Thyroid gland (tissue), 4 donors: ENCODE measurements around the gene NF2. TPM values are rescaled to one million over a fixed set of nuclear protein-coding genes. Genes with fewer than 3 reads are reported as not detected.

Experiments used
- DNase-seq, 2 donors: peaks; one replicate each; pipeline ENCODE4 v3.0.0-alpha.2; 2019
- H3K27ac ChIP-seq, 3 donors: fragments of 200-600 bp; sonication (generic); 1 replicate in 2 of 3; 2 replicates in 1 of 3; pipeline ENCODE4 v1.5.1; 2016 to 2019; ENCODE audit warnings: mild to moderate bottlenecking in 1 of 3, moderate library complexity in 1 of 3
- H3K27me3 ChIP-seq: fragments of 200-600 bp; sonication (generic); one replicate; pipeline ENCODE4 v1.5.1; 2019
- H3K36me3 ChIP-seq, 2 donors: fragments of 200-600 bp; sonication (generic); one replicate each; pipeline ENCODE4 v1.5.1; 2016 to 2019
- H3K4me1 ChIP-seq, 2 donors: fragments of 200-600 bp; sonication (generic); one replicate each; pipeline ENCODE4 v1.5.1; 2017 to 2019
- H3K4me3 ChIP-seq, 3 donors: fragments of 200-600 bp; sonication (generic); replicated peaks in 1 of 3; 1 replicate in 2 of 3; 2 replicates in 1 of 3; pipeline ENCODE4 v1.5.1; 2016; ENCODE audit warnings: mild to moderate bottlenecking in 1 of 3
- H3K9me3 ChIP-seq: fragments of 200-600 bp; sonication (generic); one replicate; pipeline ENCODE4 v1.5.1; 2017
- POLR2A ChIP-seq, 2 donors: fragments of 450-650 bp; IDR thresholded peaks; one replicate each; pipeline ENCODE4 v1.6.1; 2017; ENCODE audit warnings: antibody characterized with exemption in 2 of 2, mild to moderate bottlenecking in 2 of 2, moderate library complexity in 1 of 2
- WGBS, 2 donors: methylation state at CpG; one replicate each; pipeline ENCODE4 v1.1.5; 2017; 5-methylcytosine and 5-hydroxymethylcytosine counted together
- intact Hi-C: fragments of 100-400 bp; cut with DNase I; formaldehyde crosslinking; loops from one replicate; pipeline ENCODE4 v1.15.1; 2023
- total RNA-seq, 4 donors: library from RNA; depleted of rRNA; stranded (reverse); fragments of >200 nt; gene quantifications; one replicate each; pipeline ENCODE4 v1.2.3, GENCODE V29; 2016
- TF ChIP-seq, protein P1 (sequence below), 6 experiments: fragments of 200-600 bp in 3 of 6; fragments of 450-650 bp in 3 of 6; sonication (generic) in 3 of 6; IDR thresholded peaks; one replicate each; pipeline ENCODE4 v1.5.1; 2016 to 2019; ENCODE audit warnings: antibody characterized with exemption in 6 of 6, mild to moderate bottlenecking in 2 of 6, inconsistent platforms in 1 of 6, moderate library complexity in 1 of 6

The NF2 gene
- total RNA-seq, 4 donors from 2014 or later = 37.5 to 65.5 (median 51.6) TPM

DNA sequence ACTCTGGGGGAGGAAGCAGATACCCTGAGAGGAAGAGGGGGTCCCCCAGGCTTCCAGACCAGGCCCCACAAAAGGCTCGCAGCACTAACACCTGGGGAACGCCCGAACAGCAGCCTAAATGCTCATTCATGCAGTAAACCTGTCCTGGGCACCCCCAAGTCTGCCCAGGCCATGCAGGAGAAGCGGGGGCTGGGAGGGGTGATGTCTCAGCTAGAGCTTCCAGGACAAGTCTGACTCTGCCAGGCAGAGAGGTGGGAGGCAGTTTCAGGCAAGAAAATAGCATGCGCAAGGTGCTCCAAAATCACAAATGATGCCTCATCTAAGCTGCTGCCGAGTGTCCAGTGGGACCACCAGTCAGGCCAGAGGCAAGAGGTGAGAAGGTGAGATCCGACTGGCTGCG lies 131.0 kb downstream of the NF2 start:
- 93 to 96% methylated on average over 5 to 8 of the region's 8 CpGs for WGBS, 2 donors

DNA sequence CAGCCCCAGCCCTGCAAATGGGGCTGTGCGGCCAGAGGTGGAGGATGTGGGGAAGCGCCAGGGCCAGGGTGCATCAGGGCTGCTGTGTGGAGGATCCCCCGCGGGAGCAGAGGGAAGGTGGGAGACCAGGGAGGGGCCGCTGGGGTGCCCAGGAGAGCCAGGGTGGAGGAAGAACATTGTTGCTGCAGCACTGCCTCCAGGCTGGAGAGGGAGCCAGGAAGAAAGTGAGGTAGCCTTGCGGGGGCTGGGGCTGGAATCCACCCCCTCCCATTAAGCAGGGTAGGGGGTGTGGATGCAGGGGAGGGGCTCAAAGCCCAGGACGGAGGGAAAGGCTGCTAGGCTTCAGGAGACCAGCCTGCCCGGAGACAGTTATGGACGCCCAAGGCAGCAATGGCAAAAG lies 131.4 kb downstream of the NF2 start:
- no peaks in the 10 kb centered on the region for H3K36me3 ChIP-seq
- intact Hi-C loops = no loop called here
- no peak overlapping the region for H3K27ac ChIP-seq
- H3K4me1 ChIP-seq = peaks cover 0 to 4% of the 10 kb centered on the region in 2 donors
- TF ChIP-seq POLR2A (IDR thresholded peaks at IDR 0.05) = no peak
- TF ChIP-seq, protein P1, sequence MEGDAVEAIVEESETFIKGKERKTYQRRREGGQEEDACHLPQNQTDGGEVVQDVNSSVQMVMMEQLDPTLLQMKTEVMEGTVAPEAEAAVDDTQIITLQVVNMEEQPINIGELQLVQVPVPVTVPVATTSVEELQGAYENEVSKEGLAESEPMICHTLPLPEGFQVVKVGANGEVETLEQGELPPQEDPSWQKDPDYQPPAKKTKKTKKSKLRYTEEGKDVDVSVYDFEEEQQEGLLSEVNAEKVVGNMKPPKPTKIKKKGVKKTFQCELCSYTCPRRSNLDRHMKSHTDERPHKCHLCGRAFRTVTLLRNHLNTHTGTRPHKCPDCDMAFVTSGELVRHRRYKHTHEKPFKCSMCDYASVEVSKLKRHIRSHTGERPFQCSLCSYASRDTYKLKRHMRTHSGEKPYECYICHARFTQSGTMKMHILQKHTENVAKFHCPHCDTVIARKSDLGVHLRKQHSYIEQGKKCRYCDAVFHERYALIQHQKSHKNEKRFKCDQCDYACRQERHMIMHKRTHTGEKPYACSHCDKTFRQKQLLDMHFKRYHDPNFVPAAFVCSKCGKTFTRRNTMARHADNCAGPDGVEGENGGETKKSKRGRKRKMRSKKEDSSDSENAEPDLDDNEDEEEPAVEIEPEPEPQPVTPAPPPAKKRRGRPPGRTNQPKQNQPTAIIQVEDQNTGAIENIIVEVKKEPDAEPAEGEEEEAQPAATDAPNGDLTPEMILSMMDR (IDR thresholded peaks at IDR 0.05) = no peak
- WGBS, 2 donors = 85 to 93% methylated on average over 9 of the region's 9 CpGs
- H3K9me3 ChIP-seq = no peaks in the 10 kb centered on the region
- no peak overlapping the region for H3K4me3 ChIP-seq
- no peak for DNase-seq
- no peaks in the 10 kb centered on the region for H3K27me3 ChIP-seq

More for the DNA sequence above, 131.0 kb downstream of the NF2 start:
- no peaks in the 10 kb centered on the region for H3K36me3 ChIP-seq
- intact Hi-C loops = no loop called here
- peaks cover 0 to 4% of the 10 kb centered on the region in 2 donors for H3K4me1 ChIP-seq
- no peaks in the 10 kb centered on the region for H3K27me3 ChIP-seq
- no peak for DNase-seq
- no peak overlapping the region for H3K4me3 ChIP-seq
- H3K9me3 ChIP-seq = no peaks in the 10 kb centered on the region
- no peak overlapping the region for H3K27ac ChIP-seq
- TF ChIP-seq POLR2A (IDR thresholded peaks at IDR 0.05) = no peak
- TF ChIP-seq, protein P1 (IDR thresholded peaks at IDR 0.05) = no peak

DNA sequence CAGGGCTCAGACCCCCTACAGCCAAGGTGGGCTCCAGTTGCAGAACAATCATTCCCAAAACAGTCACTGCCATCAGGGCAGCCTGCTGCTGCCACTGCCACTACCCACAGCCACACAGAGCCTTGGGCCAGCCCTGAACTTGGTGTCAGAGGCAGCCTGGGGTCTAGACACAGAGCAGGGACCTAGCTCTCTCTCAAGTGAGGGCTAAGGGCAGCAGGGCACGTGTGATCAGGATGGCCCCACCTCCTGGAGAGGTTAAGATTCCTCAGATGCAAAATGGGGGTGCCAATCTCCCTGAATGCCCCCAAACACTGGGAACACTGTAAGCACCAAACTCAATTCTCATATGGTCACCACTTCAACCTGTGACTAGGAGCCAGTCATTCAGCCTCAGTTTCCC lies 132.0 kb downstream of the NF2 start:
- no peak for DNase-seq
- intact Hi-C loops = no loop called here
- Histone ChIP-seq H3K4me3 (no peak overlapping the region), H3K27ac (no peak overlapping the region), H3K9me3 (no peaks in the 10 kb centered on the region), H3K27me3 (no peaks in the 10 kb centered on the region), H3K4me1 (peaks cover 0 to 4% of the 10 kb centered on the region in 2 donors), H3K36me3 (no peaks in the 10 kb centered on the region)
- TF ChIP-seq, protein P1 (IDR thresholded peaks at IDR 0.05) = no peak
- TF ChIP-seq POLR2A (IDR thresholded peaks at IDR 0.05) = no peak
- WGBS, 2 donors = 80 to 91% methylated on average over 1 of the region's 1 CpG

DNA sequence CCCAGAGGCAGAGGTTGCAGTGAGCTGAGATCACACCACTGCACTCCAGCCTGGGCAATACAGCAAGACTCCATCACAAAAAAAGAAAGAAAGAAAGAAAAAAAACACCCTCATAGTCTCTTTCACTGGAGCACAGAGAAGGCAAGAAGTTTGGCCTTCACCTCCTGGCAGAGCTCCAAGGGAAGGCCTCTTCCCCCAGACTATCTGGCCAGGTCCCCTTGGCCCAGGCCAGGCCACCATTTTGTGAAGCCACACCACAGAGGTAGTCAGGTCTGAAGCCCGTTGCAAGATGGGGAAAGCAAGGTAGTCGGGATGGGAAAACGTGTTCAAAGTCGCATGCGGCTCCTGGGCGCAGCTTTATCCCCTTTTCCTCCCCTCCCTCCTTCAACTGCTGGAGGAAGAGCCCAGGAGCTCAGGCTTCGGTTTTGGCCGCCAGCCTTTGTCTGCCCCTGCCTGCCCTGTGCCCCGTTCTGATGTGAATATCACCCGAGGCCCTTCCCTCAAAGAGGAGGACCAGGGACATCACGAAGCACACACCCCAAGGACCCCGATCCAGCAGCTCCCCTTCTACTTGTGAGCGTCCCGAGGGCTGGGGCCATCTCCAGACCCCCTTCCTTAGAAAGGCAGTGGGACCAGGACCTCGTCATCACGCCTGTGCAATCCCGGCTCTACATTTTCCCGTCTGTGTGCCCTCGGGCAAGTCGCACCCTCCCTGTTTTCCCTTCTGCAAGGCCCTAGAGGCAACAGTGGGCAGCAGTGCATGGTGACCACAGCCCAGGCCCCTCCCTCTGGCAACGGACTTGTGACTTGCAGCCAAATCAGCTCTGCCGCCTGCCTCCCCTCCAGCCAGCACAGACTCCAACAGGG lies 134.1 kb downstream of the NF2 start:
- Histone ChIP-seq H3K9me3 (no peaks in the 10 kb centered on the region), H3K27ac (no peak overlapping the region), H3K27me3 (no peaks in the 10 kb centered on the region), H3K4me1 (peaks cover 0 to 4% of the 10 kb centered on the region in 2 donors), H3K4me3 (no peak overlapping the region), H3K36me3 (peaks cover 0 to 4% of the 10 kb centered on the region in 2 donors)
- 83 to 88% methylated on average over 22 of the region's 22 CpGs for WGBS, 2 donors
- no peak for TF ChIP-seq POLR2A (IDR thresholded peaks at IDR 0.05)
- TF ChIP-seq, protein P1 (IDR thresholded peaks at IDR 0.05) = no peak
- intact Hi-C loops = no loop called here
- peak; percentile 44 to 66 for DNase-seq

DNA sequence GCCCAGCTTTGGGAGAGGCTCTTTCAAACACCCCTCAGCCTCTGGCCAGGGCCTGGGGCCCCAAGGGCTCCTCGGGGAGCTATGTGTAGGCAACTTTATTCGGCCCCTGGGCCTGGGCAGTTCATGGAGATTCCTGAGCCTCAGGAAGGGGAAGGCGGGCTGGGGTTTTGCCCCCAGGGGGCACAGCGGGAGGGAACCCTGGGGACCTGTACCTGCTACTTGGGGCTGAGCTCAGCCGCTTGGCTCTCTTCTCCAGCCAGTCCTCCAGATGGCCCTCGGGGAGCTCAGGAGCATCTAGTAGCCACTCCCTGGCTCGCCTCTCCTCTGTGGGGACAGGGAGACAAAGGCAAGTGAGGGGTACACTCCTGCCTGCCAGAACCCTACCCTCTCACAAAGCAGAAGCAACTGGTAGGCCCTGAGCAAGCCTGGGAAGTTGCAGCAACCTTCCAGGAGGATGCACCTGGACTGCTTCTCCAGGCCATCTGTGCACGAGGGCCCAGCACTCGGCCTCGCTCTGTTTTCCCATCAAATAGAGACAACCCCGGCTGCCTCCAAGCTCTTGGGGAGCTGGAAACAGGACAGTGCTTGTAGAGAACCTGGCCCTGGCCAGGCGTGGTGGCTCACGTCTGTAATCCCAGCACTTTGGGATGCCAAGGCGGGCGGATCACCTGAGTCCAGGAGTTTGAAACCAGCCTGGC lies 134.8 kb downstream of the NF2 start:
- H3K27me3 ChIP-seq = no peaks in the 10 kb centered on the region
- no peak overlapping the region for H3K4me3 ChIP-seq
- DNase-seq = no peak
- H3K9me3 ChIP-seq = no peaks in the 10 kb centered on the region
- TF ChIP-seq POLR2A (IDR thresholded peaks at IDR 0.05) = no peak
- TF ChIP-seq, protein P1 (IDR thresholded peaks at IDR 0.05) = no peak
- intact Hi-C loops = no loop called here
- peaks cover 0 to 4% of the 10 kb centered on the region in 2 donors for H3K36me3 ChIP-seq
- WGBS, 2 donors = 80 to 97% methylated on average over 14 to 15 of the region's 15 CpGs
- H3K4me1 ChIP-seq = peaks cover 0 to 4% of the 10 kb centered on the region in 2 donors
- no peak overlapping the region for H3K27ac ChIP-seq
